ENCODE data around the gene CAB39L. TPM values are rescaled to one million over a fixed set of nuclear protein-coding genes. Genes with fewer than 3 reads are reported as not detected.

CAB39L gene
- total and polyA plus RNA-seq, 2 of the 4 experiments (the other 2 are of a cell fraction) = 8.5 to 16.7 TPM

DNA sequence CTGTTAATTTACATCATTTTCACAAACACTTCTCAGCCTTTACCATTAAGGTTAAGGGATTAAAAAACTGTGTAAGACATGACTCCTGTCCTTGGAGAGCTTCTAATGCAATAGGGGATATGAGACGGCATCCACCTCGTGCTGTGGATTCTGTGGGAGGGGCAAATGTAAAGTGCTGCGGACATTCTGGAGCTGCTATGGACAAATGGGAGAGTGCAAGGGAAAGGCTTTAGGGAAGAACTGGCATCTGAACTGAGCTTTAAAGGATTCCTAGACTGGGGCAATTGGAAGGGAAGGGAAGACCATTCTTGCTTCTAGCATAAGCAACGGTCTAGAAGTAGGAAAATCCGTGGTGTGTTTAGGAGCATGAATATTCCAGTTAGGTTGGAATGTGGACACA is 164.8 kb downstream of the CAB39L start:
- no peak overlapping the region for H3K56ac ChIP-seq (ENCODE audit: extremely low read depth, insufficient read depth, low read length)
- no peaks in the 10 kb centered on the region for H3K79me1 ChIP-seq (ENCODE audit: low read depth in 1 of 2, low read length in 2 of 2)
- H3K9me3 ChIP-seq (ENCODE audit: control insufficient read depth, insufficient read depth, low read length) = no peaks in the 10 kb centered on the region
- peak overlapping the region; percentile 41 for H2AFZ ChIP-seq (replicated peaks; ENCODE audit: low read length, poor library complexity)
- no peaks in the 10 kb centered on the region for H3K4me1 ChIP-seq (ENCODE audit: control insufficient read depth, insufficient read depth, low read length)
- no peak overlapping the region for H2BK15ac ChIP-seq (ENCODE audit: low read depth, low read length)
- no peak overlapping the region for H3K9ac ChIP-seq (ENCODE audit: low read depth, low read length)
- no peak overlapping the region for H3K4ac ChIP-seq (ENCODE audit: low read depth, low read length)
- H3K27ac ChIP-seq (ENCODE audit: insufficient read depth, low read length) = no peak overlapping the region
- no peak overlapping the region for H3K14ac ChIP-seq (replicated peaks; ENCODE audit: low read depth, low read length)
- H4K20me1 ChIP-seq (ENCODE audit: insufficient read depth, low read length) = no peaks in the 10 kb centered on the region
- H2BK120ac ChIP-seq (ENCODE audit: low read depth, low read length) = no peak overlapping the region
- BruUV-seq (replicated peaks) = no TSS peak
- H2BK5ac ChIP-seq (ENCODE audit: low read depth, low read length, poor library complexity, severe bottlenecking) = no peak overlapping the region
- no peak overlapping the region for H3K4me3 ChIP-seq (ENCODE audit: insufficient read depth, low read depth, low read length)
- TF ChIP-seq RCOR1 (IDR thresholded peaks at IDR 0.05; ENCODE audit: insufficient replicate concordance, low read length) = no peak
- TF ChIP-seq POLR2A (IDR thresholded peaks at IDR 0.05; ENCODE audit: low read depth, low read length) = no peak
- no peak for TF ChIP-seq RFX5 (IDR thresholded peaks at IDR 0.05; ENCODE audit: low read depth, low read length)
- TF ChIP-seq CTCF (conservative IDR thresholded peaks at IDR 0.05; ENCODE audit: low read depth, low read length) = no peak
- no peak for TF ChIP-seq NFE2L2 (IDR thresholded peaks at IDR 0.05; ENCODE audit: low read depth, low read length)
- TF ChIP-seq BHLHE40 (IDR thresholded peaks at IDR 0.05; ENCODE audit: low read depth, low read length) = no peak
- in situ Hi-C loops (cut with MboI; ENCODE audit: low sequenced_read_pairs) = no loop called here
- peaks cover 3% of the 10 kb centered on the region; the same call in 1 of the 2 replicates for H3K9me1 ChIP-seq (ENCODE audit: insufficient read depth, low read length)
- whole genome bisulfite sequencing, 2 experiments (ENCODE audit: extremely low coverage in 2 of 2, insufficient read length in 1 of 2) = 56% methylated on average over 4 of the region's 5 CpGs; no CpG with 5 or more reads in 1 of the 2 experiments
- CTCF ChIA-PET = no interaction called here
- H4K8ac ChIP-seq (ENCODE audit: low read depth in 2 of 2, low read length in 2 of 2) = no peak overlapping the region
- no peak overlapping the region for H4K91ac ChIP-seq (ENCODE audit: insufficient read depth, low read depth, low read length)
- no peak overlapping the region for H3K4me2 ChIP-seq (ENCODE audit: low read depth, low read length)
- H2AK9ac ChIP-seq (replicated peaks; ENCODE audit: low read depth, low read length, poor library complexity) = peak overlapping the region; percentile 65
- H2BK20ac ChIP-seq (ENCODE audit: low read depth, low read length) = no peak overlapping the region
- no peak overlapping the region for H4K5ac ChIP-seq (ENCODE audit: low read depth, low read length)
- H3K23ac ChIP-seq (ENCODE audit: low read depth, low read length) = no peak overlapping the region
- no peak overlapping the region for H2AK5ac ChIP-seq (ENCODE audit: low read depth, low read length)
- intact Hi-C loops (cut with micrococcal nuclease) = no loop called here
- H3K18ac ChIP-seq (ENCODE audit: low read depth, low read length) = no peak overlapping the region
- POLR2A ChIA-PET (ENCODE audit: unreplicated experiment) = no interaction called here
- DNase-seq = no peak
- dilution Hi-C loops (cut with HindIII; ENCODE audit: low sequenced_read_pairs, unreplicated experiment) = no loop called here
- H3K36me3 ChIP-seq (ENCODE audit: control insufficient read depth, insufficient read depth, low read length) = no peaks in the 10 kb centered on the region
- ATAC-seq (ENCODE audit: low read depth) = no peak
- H3K27me3 ChIP-seq (ENCODE audit: control insufficient read depth, insufficient read depth, low read length) = no peaks in the 10 kb centered on the region
